HEK293T (cell line): ENCODE results near the gene ABHD5.
"Not testable (repeated sequence)": the region's sequence is repeated elsewhere in the genome, so short reads cannot be mapped to it uniquely, and the experiment has no call there.

ENCODE experiments used
- CTCF ChIA-PET: fragments of 350-600 bp; formaldehyde crosslinking; extraction: SDS; loops from one replicate; lab custom pipeline; 2021; ENCODE audit warnings: antibody characterized with exemption, inconsistent platforms; lab: Yijun Ruan, JAX
- POLR2A ChIA-PET: fragments of 350-600 bp; formaldehyde crosslinking; extraction: SDS; loops from one replicate; lab custom pipeline; 2020; ENCODE audit warnings: antibody characterized with exemption, inconsistent platforms; lab: Yijun Ruan, JAX
- DNase-seq: peaks from one replicate; pipeline ENCODE4 v3.0.0; 2012; ENCODE audit warnings: mixed read lengths; ENCODE audit errors: extremely low spot score
- ARNT ChIP-seq: fragments of 450-650 bp; IDR thresholded peaks from 2 replicates; pipeline ENCODE4 v1.6.1; 2017; ENCODE audit warnings: mild to moderate bottlenecking
- BHLHE40 ChIP-seq: fragments of 450-650 bp; IDR thresholded peaks from 2 replicates; pipeline ENCODE4 v1.6.1; 2016; ENCODE audit warnings: mild to moderate bottlenecking, moderate library complexity, borderline replicate concordance
- CTBP1 ChIP-seq: fragments of 450-650 bp; IDR thresholded peaks from 2 replicates; pipeline ENCODE4 v1.6.1; 2016; ENCODE audit warnings: borderline replicate concordance
- ELF4 ChIP-seq: fragments of 450-650 bp; IDR thresholded peaks from 2 replicates; pipeline ENCODE4 v1.6.1; 2017; ENCODE audit warnings: antibody characterized with exemption
- FOXA1 ChIP-seq: fragments of 450-650 bp; IDR thresholded peaks from 2 replicates; pipeline ENCODE4 v1.6.1; 2016; ENCODE audit warnings: mild to moderate bottlenecking
- FOXK2 ChIP-seq: fragments of 450-650 bp; IDR thresholded peaks from 2 replicates; pipeline ENCODE4 v1.6.1; 2016; ENCODE audit warnings: mild to moderate bottlenecking
- FOXM1 ChIP-seq: fragments of 450-650 bp; IDR thresholded peaks from 2 replicates; pipeline ENCODE4 v1.6.1; 2017; ENCODE audit warnings: mild to moderate bottlenecking, borderline replicate concordance
- HDGF ChIP-seq: fragments of 450-650 bp; IDR thresholded peaks from 2 replicates; pipeline ENCODE4 v1.6.1; 2017; ENCODE audit warnings: antibody characterized with exemption, borderline replicate concordance
- L3MBTL2 ChIP-seq: fragments of 450-650 bp; conservative IDR thresholded peaks from 2 replicates; pipeline ENCODE4 v1.6.1; 2016; ENCODE audit warnings: mild to moderate bottlenecking
- LEF1 ChIP-seq: fragments of 450-650 bp; IDR thresholded peaks from 2 replicates; pipeline ENCODE4 v1.6.1; 2017; ENCODE audit warnings: mild to moderate bottlenecking, borderline replicate concordance
- NFRKB ChIP-seq: fragments of 450-650 bp; IDR thresholded peaks from 2 replicates; pipeline ENCODE4 v1.6.1; 2016; ENCODE audit warnings: mild to moderate bottlenecking, moderate library complexity
- PKNOX1 ChIP-seq: fragments of 450-650 bp; IDR thresholded peaks from 2 replicates; pipeline ENCODE4 v1.6.1; 2016
- SP1 ChIP-seq: fragments of 450-650 bp; IDR thresholded peaks from 2 replicates; pipeline ENCODE4 v1.6.1; 2017
- SUZ12 ChIP-seq: fragments of 450-650 bp; IDR thresholded peaks from 2 replicates; pipeline ENCODE4 v1.6.1; 2016; ENCODE audit warnings: mild to moderate bottlenecking
- TARDBP ChIP-seq: fragments of 450-650 bp; IDR thresholded peaks from 2 replicates; pipeline ENCODE4 v1.6.1; 2016
- ZNF384 ChIP-seq: fragments of 450-650 bp; IDR thresholded peaks from 2 replicates; pipeline ENCODE4 v1.6.1; 2016

The ABHD5 gene

GRCh38 chr3:43649365-43649968 is 41.3 kb upstream of the ABHD5 start:
- CTCF ChIA-PET, result no interaction called here
- TF ChIP-seq SP1, result no peak
- no peak for TF ChIP-seq FOXM1
- TF ChIP-seq TARDBP, result no peak
- TF ChIP-seq FOXA1, result no peak
- no peak for TF ChIP-seq FOXK2
- TF ChIP-seq ELF4, result no peak
- no peak for TF ChIP-seq PKNOX1
- TF ChIP-seq LEF1, result no peak
- TF ChIP-seq CTBP1, result no peak
- no peak for TF ChIP-seq ZNF384
- no peak for TF ChIP-seq L3MBTL2
- TF ChIP-seq ARNT, result no peak
- no peak for TF ChIP-seq NFRKB
- DNase-seq, result no peak
- POLR2A ChIA-PET, result no interaction called here

- ChIA-PET POLR2A (no interaction called here), CTCF (no interaction called here)
- TF ChIP-seq HDGF, result no peak
- no peak for TF ChIP-seq NFRKB
- DNase-seq, result no peak
Observed at GRCh38 chr3:43650345-43650744, 40.4 kb upstream of the ABHD5 start.

- CTCF ChIA-PET, result interaction anchor here (0.6 kb wide), 1 partner anchor 703 kb away, joined by 4 read pairs; no protein-coding TSS in a partner anchor
- DNase-seq, POLR2A ChIA-PET: not testable (repeated sequence)
Observed at GRCh38 chr3:43656390-43656789, 34.3 kb upstream of the ABHD5 start.

GRCh38 chr3:43659250-43659880 is 31.4 kb upstream of the ABHD5 start:
- DNase-seq, result no peak
- TF ChIP-seq NFRKB (no peak), ARNT (no peak), L3MBTL2 (no peak), BHLHE40 (no peak), ZNF384 (no peak), FOXM1 (no peak), FOXK2 (no peak), PKNOX1 (no peak), HDGF (no peak), FOXA1 (no peak), SUZ12 (no peak), ELF4 (no peak), LEF1 (no peak), TARDBP (no peak), CTBP1 (no peak), SP1 (no peak)
- POLR2A ChIA-PET, result no interaction called here
- CTCF ChIA-PET, result no interaction called here

GRCh38 chr3:43661376-43661775 is 29.4 kb upstream of the ABHD5 start:
- POLR2A ChIA-PET, CTCF ChIA-PET, DNase-seq: not testable (repeated sequence)

- CTCF ChIA-PET, DNase-seq: not testable (repeated sequence)
Observed at GRCh38 chr3:43665011-43665410, 25.7 kb upstream of the ABHD5 start.

GRCh38 chr3:43670635-43671522 is 19.9 kb upstream of the ABHD5 start:
- TF ChIP-seq ZNF384 (no peak), SP1 (no peak), ELF4 (no peak), FOXK2 (no peak), ARNT (no peak)
- POLR2A ChIA-PET, result no interaction called here
- no peak for DNase-seq
- CTCF ChIA-PET, result no interaction called here

More at GRCh38 chr3:43665011-43665410, 25.7 kb upstream of the ABHD5 start:
- POLR2A ChIA-PET, result not testable (repeated sequence)
